ENCODE results near the gene NEDD9.

- TF ChIP-seq, protein P1, sequence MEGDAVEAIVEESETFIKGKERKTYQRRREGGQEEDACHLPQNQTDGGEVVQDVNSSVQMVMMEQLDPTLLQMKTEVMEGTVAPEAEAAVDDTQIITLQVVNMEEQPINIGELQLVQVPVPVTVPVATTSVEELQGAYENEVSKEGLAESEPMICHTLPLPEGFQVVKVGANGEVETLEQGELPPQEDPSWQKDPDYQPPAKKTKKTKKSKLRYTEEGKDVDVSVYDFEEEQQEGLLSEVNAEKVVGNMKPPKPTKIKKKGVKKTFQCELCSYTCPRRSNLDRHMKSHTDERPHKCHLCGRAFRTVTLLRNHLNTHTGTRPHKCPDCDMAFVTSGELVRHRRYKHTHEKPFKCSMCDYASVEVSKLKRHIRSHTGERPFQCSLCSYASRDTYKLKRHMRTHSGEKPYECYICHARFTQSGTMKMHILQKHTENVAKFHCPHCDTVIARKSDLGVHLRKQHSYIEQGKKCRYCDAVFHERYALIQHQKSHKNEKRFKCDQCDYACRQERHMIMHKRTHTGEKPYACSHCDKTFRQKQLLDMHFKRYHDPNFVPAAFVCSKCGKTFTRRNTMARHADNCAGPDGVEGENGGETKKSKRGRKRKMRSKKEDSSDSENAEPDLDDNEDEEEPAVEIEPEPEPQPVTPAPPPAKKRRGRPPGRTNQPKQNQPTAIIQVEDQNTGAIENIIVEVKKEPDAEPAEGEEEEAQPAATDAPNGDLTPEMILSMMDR (IDR thresholded peaks at IDR 0.05; ENCODE audit: insufficient read depth, low read length) = no peak
- TF ChIP-seq, protein P2, sequence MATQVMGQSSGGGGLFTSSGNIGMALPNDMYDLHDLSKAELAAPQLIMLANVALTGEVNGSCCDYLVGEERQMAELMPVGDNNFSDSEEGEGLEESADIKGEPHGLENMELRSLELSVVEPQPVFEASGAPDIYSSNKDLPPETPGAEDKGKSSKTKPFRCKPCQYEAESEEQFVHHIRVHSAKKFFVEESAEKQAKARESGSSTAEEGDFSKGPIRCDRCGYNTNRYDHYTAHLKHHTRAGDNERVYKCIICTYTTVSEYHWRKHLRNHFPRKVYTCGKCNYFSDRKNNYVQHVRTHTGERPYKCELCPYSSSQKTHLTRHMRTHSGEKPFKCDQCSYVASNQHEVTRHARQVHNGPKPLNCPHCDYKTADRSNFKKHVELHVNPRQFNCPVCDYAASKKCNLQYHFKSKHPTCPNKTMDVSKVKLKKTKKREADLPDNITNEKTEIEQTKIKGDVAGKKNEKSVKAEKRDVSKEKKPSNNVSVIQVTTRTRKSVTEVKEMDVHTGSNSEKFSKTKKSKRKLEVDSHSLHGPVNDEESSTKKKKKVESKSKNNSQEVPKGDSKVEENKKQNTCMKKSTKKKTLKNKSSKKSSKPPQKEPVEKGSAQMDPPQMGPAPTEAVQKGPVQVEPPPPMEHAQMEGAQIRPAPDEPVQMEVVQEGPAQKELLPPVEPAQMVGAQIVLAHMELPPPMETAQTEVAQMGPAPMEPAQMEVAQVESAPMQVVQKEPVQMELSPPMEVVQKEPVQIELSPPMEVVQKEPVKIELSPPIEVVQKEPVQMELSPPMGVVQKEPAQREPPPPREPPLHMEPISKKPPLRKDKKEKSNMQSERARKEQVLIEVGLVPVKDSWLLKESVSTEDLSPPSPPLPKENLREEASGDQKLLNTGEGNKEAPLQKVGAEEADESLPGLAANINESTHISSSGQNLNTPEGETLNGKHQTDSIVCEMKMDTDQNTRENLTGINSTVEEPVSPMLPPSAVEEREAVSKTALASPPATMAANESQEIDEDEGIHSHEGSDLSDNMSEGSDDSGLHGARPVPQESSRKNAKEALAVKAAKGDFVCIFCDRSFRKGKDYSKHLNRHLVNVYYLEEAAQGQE (IDR thresholded peaks at IDR 0.05; ENCODE audit: insufficient replicate concordance, low read depth) = no peak
- TF ChIP-seq SPI1 (IDR thresholded peaks at IDR 0.05; ENCODE audit: borderline replicate concordance, low read depth) = no peak
Observed at GRCh38 chr6:11160199-11160598, 72.3 kb downstream of the NEDD9 start.

All from HL-60 (cell line).